ENCODE results near the gene DNAJC7.
"Not testable (repeated sequence)": the region's sequence is repeated elsewhere in the genome, so short reads cannot be mapped to it uniquely, and the experiment has no call there.

DNA sequence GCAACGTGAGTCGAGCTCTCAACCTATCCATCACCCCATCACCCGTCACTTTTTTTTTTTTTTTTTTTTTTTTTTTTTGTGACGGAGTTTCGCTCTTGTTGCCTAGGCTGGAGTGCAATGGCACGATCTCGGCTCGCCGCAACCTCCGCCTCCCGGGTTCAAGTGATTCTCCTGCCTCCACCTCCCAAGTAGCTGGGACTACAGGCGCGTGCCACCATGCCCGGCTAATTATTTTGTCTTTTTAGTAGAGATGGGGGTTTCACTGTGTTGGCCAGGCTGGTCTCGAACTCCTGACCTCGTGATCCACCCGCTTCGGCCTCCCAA is 86.4 kb downstream of the DNAJC7 start:
- TF ChIP-seq, protein P1, sequence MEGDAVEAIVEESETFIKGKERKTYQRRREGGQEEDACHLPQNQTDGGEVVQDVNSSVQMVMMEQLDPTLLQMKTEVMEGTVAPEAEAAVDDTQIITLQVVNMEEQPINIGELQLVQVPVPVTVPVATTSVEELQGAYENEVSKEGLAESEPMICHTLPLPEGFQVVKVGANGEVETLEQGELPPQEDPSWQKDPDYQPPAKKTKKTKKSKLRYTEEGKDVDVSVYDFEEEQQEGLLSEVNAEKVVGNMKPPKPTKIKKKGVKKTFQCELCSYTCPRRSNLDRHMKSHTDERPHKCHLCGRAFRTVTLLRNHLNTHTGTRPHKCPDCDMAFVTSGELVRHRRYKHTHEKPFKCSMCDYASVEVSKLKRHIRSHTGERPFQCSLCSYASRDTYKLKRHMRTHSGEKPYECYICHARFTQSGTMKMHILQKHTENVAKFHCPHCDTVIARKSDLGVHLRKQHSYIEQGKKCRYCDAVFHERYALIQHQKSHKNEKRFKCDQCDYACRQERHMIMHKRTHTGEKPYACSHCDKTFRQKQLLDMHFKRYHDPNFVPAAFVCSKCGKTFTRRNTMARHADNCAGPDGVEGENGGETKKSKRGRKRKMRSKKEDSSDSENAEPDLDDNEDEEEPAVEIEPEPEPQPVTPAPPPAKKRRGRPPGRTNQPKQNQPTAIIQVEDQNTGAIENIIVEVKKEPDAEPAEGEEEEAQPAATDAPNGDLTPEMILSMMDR (IDR thresholded peaks at IDR 0.05), result not testable (repeated sequence)
- TF ChIP-seq POLR2AphosphoS5, POLR2A (IDR thresholded peaks at IDR 0.05): not testable (repeated sequence)
